ENCODE measurements around the gene MPPED1.
A peak's percentile ranks its signal among the peaks of the same experiment; 100 is the strongest.

The MPPED1 gene

GRCh38 chr22:43411040-43411868 lies 560 bp upstream of the MPPED1 start:
- DNase-seq (ENCODE audit: low spot score) = peak; percentile 60

- DNase-seq (ENCODE audit: low spot score) = no peak
These were observed 1.3 kb downstream of the MPPED1 start for GRCh38 chr22:43412808-43413795.

- DNase-seq (ENCODE audit: low spot score) = no peak
These were observed 2.0 kb downstream of the MPPED1 start for GRCh38 chr22:43413826-43414225.

GRCh38 chr22:43415681-43416080 lies 3.9 kb downstream of the MPPED1 start:
- no peak for DNase-seq (ENCODE audit: low spot score)

GRCh38 chr22:43417555-43417954 lies 5.7 kb downstream of the MPPED1 start:
- DNase-seq (ENCODE audit: low spot score) = no peak

- DNase-seq (ENCODE audit: low spot score) = no peak
These were observed 6.4 kb downstream of the MPPED1 start for GRCh38 chr22:43418079-43418825.

- DNase-seq (ENCODE audit: low spot score) = no peak
These were observed 7.7 kb downstream of the MPPED1 start for GRCh38 chr22:43419371-43420080.

- no peak for DNase-seq (ENCODE audit: low spot score)
These were observed 9.3 kb downstream of the MPPED1 start for GRCh38 chr22:43421046-43421665.

- no peak for DNase-seq (ENCODE audit: low spot score)
These were observed 10.3 kb downstream of the MPPED1 start for GRCh38 chr22:43421914-43422615.

GRCh38 chr22:43423046-43423445 lies 11.2 kb downstream of the MPPED1 start:
- DNase-seq (ENCODE audit: low spot score) = no peak

- no peak for DNase-seq (ENCODE audit: low spot score)
These were observed 12.4 kb downstream of the MPPED1 start for GRCh38 chr22:43424201-43424600.

- peak; percentile 59 for DNase-seq (ENCODE audit: low spot score)
These were observed 13.1 kb downstream of the MPPED1 start for GRCh38 chr22:43424666-43425630.

GRCh38 chr22:43425976-43426785 lies 14.4 kb downstream of the MPPED1 start:
- no peak for DNase-seq (ENCODE audit: low spot score)

GRCh38 chr22:43426816-43427215 lies 15.0 kb downstream of the MPPED1 start:
- DNase-seq (ENCODE audit: low spot score) = no peak

GRCh38 chr22:43427296-43428004 lies 15.6 kb downstream of the MPPED1 start:
- DNase-seq (ENCODE audit: low spot score) = no peak

GRCh38 chr22:43428005-43428485 lies 16.2 kb downstream of the MPPED1 start:
- no peak for DNase-seq (ENCODE audit: low spot score)

GRCh38 chr22:43428521-43428920 lies 16.7 kb downstream of the MPPED1 start:
- DNase-seq (ENCODE audit: low spot score) = no peak

Measured in D341Med (cell line).